Subcutaneous adipose tissue (tissue), 4 donors: ENCODE results near the gene TMEM94. TPM values are rescaled to one million over a fixed set of nuclear protein-coding genes. Genes with fewer than 3 reads are reported as not detected.

Experiments used
- CTCF ChIP-seq: fragments of 450-650 bp; IDR thresholded peaks from one replicate; pipeline ENCODE4 v1.5.1; 2016; ENCODE audit warnings: low read depth, mild to moderate bottlenecking, control low read depth, antibody characterized with exemption, moderate library complexity
- total RNA-seq, 4 donors: library from RNA; depleted of rRNA; stranded (reverse); fragments of >200 nt; gene quantifications; one replicate each; pipeline ENCODE4 v1.1.0, GENCODE V29; 2016

Gene TMEM94
- total RNA-seq, 4 donors from 2014 or later = 35.0 to 80.2 (median 45.9) TPM

DNA sequence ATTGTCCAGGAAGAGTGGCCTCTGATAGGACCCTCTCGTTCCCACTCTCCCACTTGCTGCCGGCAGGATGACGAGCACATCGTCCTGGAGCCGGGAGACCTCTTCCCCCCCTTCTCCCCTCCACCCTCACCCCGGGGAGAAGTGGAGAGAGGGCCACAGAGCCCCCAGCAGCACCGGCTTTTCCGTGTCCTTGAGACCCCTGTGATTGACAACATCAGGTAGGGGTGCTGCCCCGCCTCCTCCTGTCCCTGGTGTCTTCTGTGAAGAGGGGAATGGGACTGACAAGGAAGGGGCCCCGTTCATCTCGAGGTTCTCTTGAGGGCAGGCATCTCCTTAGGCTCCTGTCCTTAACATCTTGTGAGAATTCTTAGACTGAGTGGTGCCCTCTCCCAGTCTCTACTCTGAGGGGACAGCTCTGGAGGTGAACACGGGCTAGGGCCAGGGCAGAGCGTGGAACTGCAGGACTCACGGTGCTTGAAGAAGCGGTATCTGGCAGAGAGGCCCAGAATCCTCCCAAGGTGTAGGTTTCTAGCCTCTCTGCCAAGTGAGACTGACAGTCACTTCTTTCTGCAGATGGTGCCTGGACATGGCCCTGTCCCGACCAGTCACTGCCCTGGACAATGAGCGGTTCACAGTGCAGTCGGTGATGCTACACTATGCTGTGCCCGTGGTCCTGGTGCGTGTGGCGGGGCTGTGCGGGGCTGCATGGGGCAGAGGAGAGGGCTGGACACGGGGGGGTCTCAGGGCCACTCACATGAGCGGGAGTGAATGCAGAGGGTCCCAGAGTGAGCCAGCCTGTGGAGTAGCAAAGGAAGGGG lies 32.5 kb downstream of the TMEM94 start:
- TF ChIP-seq CTCF = no peak

DNA sequence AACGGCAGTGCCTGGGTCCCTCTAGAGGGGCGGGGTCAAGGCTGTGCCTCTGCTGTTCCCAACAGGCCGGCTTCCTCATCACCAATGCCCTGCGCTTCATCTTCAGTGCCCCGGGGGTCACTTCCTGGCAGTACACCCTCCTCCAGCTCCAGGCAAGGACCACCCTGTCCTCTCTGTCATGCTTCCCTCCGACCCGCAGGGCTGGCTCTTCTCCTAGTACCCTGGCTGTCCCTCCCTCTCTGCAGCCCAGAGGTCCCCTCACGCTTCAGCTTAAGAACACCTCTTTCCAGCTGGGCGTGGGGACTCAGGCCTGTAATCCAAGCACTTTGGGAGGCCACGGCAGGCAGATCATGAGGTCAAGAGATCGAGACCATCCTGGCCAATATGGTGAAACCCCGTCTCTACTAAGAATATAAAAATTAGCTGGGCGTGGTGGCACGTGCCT lies 33.1 kb downstream of the TMEM94 start:
- no peak for TF ChIP-seq CTCF

DNA sequence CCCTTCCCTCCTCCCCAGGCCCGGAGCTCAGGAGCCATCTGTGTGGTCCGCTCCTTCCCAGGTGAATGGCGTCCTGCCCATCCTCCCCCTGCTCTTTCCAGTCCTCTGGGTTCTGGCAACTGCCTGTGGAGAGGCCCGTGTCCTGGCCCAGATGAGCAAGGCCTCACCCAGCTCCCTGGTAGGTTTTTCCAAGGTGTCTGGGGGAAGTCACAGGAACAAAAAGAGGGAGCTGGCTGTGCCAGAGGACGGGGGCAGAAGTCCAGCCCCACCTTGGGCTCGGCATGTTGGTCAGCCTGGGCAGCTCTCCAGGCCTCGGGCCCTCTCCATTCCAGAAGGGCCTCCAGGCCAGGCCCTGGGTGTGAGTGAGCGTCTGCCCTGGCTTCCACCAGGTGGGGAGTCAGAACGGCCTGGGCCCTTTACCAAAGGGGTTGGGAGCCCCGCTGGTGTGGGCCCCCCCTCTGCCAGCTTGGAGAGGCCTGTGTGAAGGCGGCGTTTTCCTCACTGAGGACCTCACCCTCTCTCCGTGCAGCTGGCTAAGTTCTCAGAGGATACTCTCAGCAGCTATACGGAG lies 33.8 kb downstream of the TMEM94 start:
- no peak for TF ChIP-seq CTCF

DNA sequence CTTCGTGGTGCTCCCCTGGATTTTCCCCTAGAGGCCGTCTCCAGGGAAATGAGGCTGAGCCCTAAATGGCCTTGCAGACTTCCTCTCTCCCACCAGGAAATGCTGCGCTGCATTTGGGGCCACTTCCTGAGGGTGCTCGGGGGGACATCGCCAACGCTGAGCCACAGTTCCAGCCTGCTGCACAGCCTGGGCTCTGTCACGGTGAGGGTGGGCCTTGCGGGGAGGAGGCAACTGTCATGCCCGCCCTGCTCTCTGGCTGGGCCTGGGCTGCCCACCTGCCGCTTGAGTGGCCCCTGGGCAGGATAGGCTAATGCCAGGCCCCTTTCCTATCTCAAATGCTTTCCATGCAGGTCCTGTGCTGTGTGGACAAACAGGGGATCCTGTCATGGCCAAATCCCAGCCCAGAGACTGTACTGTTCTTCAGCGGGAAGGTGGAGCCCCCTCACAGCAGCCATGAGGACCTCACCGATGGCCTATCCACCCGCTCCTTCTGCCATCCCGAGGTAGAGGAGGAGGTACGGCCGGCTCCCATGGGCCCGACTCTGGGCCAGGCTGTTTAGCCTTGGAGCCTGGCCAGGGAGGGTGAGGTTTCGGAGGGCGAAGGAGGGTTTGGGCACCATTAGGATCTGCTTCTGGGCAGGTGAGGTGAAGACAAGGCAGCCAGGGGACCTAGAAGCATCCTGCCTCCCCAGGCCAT lies 34.7 kb downstream of the TMEM94 start:
- no peak for TF ChIP-seq CTCF

- no peak for TF ChIP-seq CTCF
Observed at GRCh38 chr17:75491680-75492079, 35.2 kb downstream of the TMEM94 start.

GRCh38 chr17:75492555-75493168 lies 36.2 kb downstream of the TMEM94 start:
- no peak for TF ChIP-seq CTCF
